GM10266 (cell line): ENCODE measurements around the gene CCL27.

ENCODE experiments used
- DNase-seq: peaks from one replicate; pipeline ENCODE4 v3.0.0; 2012; ENCODE audit errors: extremely low spot score
- CTCF ChIP-seq: IDR thresholded peaks from 2 replicates; pipeline ENCODE4 v1.5.1; 2012; ENCODE audit warnings: mild to moderate bottlenecking, low read depth; ENCODE audit not compliant: control insufficient read depth, insufficient read depth; ENCODE audit errors: missing control alignments

The CCL27 gene

GRCh38 chr9:34665067-34665380 lies 2.6 kb upstream of the CCL27 start:
- no peak for DNase-seq
- TF ChIP-seq CTCF = no peak

DNA sequence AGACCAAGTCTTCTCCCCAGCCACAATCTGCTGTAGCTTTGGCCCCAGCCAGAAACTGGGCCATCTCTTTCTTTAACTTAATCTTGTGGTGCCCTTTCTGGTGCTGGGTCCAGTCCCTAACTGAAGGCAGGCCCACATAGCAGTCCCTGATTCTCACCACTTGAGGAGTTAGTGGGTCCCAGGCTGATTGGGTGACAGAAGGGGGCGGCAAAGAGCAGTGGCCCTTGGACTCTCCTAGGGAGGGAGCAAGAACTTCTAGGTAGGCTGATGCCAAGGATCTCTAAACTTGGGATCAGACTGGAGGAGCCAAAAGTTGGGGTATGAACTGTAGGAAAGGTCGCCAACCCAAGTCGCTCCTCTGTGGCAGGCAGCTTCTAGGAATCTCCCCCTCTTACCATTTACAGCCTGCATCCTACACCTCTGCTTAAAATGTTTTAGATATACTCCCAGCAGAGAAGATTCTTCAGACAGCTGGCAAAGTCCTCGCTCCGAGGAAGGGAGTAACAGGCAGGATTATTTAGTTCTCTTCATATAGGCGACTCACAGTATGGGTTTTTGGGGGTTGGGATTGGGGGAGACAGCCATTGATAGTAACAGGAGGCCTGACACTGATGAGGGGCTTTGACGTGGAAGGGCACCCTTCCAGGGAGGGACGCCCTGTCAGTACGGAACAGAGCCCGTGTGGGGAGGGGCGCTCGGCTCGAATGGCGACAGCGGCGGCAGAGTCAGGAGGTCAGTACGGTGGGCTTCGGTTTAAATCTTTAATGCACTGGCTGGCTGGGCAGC lies 2.0 kb upstream of the CCL27 start:
- peak; percentile 79 for DNase-seq
- TF ChIP-seq CTCF = peak; percentile 85

- no peak for TF ChIP-seq CTCF
- no peak for DNase-seq
Measured at GRCh38 chr9:34663303-34663605, 797 bp upstream of the CCL27 start.

GRCh38 chr9:34659592-34660253 lies 2.7 kb downstream of the CCL27 start:
- DNase-seq = no peak
- no peak for TF ChIP-seq CTCF

- TF ChIP-seq CTCF = no peak
- DNase-seq = no peak
Measured at GRCh38 chr9:34658461-34658860, 4.0 kb downstream of the CCL27 start.

- DNase-seq = no peak
- no peak for TF ChIP-seq CTCF
Measured at GRCh38 chr9:34656992-34657391, 5.5 kb downstream of the CCL27 start.

GRCh38 chr9:34655394-34655793 lies 7.1 kb downstream of the CCL27 start:
- no peak for TF ChIP-seq CTCF

More at GRCh38 chr9:34655394-34655793, 7.1 kb downstream of the CCL27 start:
- DNase-seq = no peak
